Measurements from ENCODE around the gene PTPN3. TPM values are rescaled to one million over a fixed set of nuclear protein-coding genes. Genes with fewer than 3 reads are reported as not detected.
"Not testable (repeated sequence)": the region's sequence is repeated elsewhere in the genome, so short reads cannot be mapped to it uniquely, and the experiment has no call there.

PTPN3 gene
- total and polyA plus RNA-seq, 2 donors from 2014 or later: 33.7 to 40.6 TPM

DNA sequence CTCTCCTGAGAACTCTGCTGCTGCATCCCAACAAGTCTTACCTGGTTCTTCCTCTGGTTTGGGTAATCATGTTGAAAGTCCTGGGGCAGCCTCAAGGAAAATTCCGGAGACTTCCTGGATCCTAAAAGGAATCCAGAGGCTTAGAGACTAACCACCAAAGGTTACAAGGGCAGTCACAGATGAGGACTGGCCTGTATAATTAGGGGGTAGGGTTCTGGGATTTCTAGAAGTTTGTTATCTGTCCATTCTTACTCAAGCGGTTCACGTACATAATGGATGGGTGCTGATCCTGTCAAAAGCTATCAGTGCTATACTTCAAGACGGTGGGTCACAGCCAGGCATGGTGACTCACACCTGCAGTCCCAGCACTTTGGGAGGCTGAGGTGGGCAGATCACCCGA, 125.9 kb downstream of the PTPN3 start:
- no peak for FAIRE-seq
- H3K9me3 ChIP-seq (ENCODE audit: control insufficient read depth in 2 of 3, insufficient read depth in 1 of 3, low read length in 3 of 3): peaks cover 0 to 4% (median 0%) of the 10 kb centered on the region in 3 donors

GRCh38 chr9:109371374-109371773, 126.7 kb downstream of the PTPN3 start:
- Histone ChIP-seq H3K27me3 (ENCODE audit: control insufficient read depth, insufficient read depth, low read length) (no peaks in the 10 kb centered on the region), H3K4me3 (ENCODE audit: low read length in 3 of 3) (no peak overlapping the region), H3K9ac (ENCODE audit: low read length in 3 of 3) (no peak overlapping the region), H3K27ac (ENCODE audit: low read depth in 2 of 2, low read length in 2 of 2) (no peak overlapping the region), H3K36me3 (ENCODE audit: control insufficient read depth in 2 of 3, insufficient read depth in 3 of 3, low read length in 3 of 3) (no peaks in the 10 kb centered on the region), H3K9me3 (ENCODE audit: control insufficient read depth in 2 of 3, insufficient read depth in 1 of 3, low read length in 3 of 3) (peaks cover 0 to 4% (median 0%) of the 10 kb centered on the region in 3 donors), H3K4me1 (ENCODE audit: control insufficient read depth in 2 of 3, insufficient read depth in 2 of 3, low read depth in 1 of 3, low read length in 3 of 3) (peaks cover 0 to 5% (median 0%) of the 10 kb centered on the region in 3 donors)
- no peak for TF ChIP-seq CTCF (IDR thresholded peaks at IDR 0.05; ENCODE audit: borderline replicate concordance, extremely low read depth, insufficient read depth)
- intact Hi-C loops (cut with DNase I): no loop called here
- DNase-seq (no peak), FAIRE-seq (no peak)

More for the DNA sequence above, 125.9 kb downstream of the PTPN3 start:
- intact Hi-C loops (cut with DNase I): no loop called here
- no peaks in the 10 kb centered on the region for H3K36me3 ChIP-seq (ENCODE audit: control insufficient read depth in 2 of 3, insufficient read depth in 3 of 3, low read length in 3 of 3)
- peaks cover 0 to 5% (median 0%) of the 10 kb centered on the region in 3 donors for H3K4me1 ChIP-seq (ENCODE audit: control insufficient read depth in 2 of 3, insufficient read depth in 2 of 3, low read depth in 1 of 3, low read length in 3 of 3)
- no peak for TF ChIP-seq CTCF (IDR thresholded peaks at IDR 0.05; ENCODE audit: borderline replicate concordance, extremely low read depth, insufficient read depth)
- no peak for DNase-seq
- H3K27ac ChIP-seq (ENCODE audit: low read depth in 2 of 2, low read length in 2 of 2): no peak overlapping the region
- H3K4me3 ChIP-seq (ENCODE audit: low read length in 3 of 3): no peak overlapping the region
- no peaks in the 10 kb centered on the region for H3K27me3 ChIP-seq (ENCODE audit: control insufficient read depth, insufficient read depth, low read length)
- H3K9ac ChIP-seq (ENCODE audit: low read length in 3 of 3): no peak overlapping the region

GRCh38 chr9:109369285-109369684, 128.8 kb downstream of the PTPN3 start:
- H3K27me3 ChIP-seq (ENCODE audit: control insufficient read depth, insufficient read depth, low read length): no peaks in the 10 kb centered on the region
- intact Hi-C loops (cut with DNase I): no loop called here
- H3K9ac ChIP-seq (ENCODE audit: low read length in 3 of 3): no peak overlapping the region
- DNase-seq: peak in 2 of 5 donors; percentile 19 to 30
- peak overlapping the region in 1 of 2 donors; percentile 35 for H3K27ac ChIP-seq (ENCODE audit: low read depth in 2 of 2, low read length in 2 of 2)
- peaks cover 0 to 4% (median 0%) of the 10 kb centered on the region in 3 donors for H3K9me3 ChIP-seq (ENCODE audit: control insufficient read depth in 2 of 3, insufficient read depth in 1 of 3, low read length in 3 of 3)
- no peaks in the 10 kb centered on the region for H3K36me3 ChIP-seq (ENCODE audit: control insufficient read depth in 2 of 3, insufficient read depth in 3 of 3, low read length in 3 of 3)
- H3K4me3 ChIP-seq (ENCODE audit: low read length in 3 of 3): no peak overlapping the region
- FAIRE-seq: no peak
- H3K4me1 ChIP-seq (ENCODE audit: control insufficient read depth in 2 of 3, insufficient read depth in 2 of 3, low read depth in 1 of 3, low read length in 3 of 3): peaks cover 0 to 5% (median 0%) of the 10 kb centered on the region in 3 donors
- TF ChIP-seq CTCF (IDR thresholded peaks at IDR 0.05; ENCODE audit: borderline replicate concordance, extremely low read depth, insufficient read depth): no peak

DNA sequence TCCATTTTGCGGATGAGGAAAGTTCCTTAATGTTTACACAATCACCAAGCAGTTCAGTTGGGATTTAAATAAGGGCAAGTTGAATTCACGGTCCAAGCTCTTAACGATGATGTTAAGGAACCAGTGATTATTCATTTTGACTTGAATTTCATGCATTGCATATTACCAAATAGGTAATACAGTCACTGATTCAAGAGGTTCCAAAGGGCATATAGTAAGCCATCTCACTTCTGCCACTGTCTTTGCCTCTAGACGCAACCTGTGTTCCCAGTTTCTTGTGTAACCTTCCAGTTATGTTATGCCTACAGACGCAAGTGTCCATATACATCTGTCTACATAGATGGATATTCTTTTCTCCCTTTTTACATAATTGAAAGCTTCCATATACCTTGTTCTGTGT, 137.3 kb downstream of the PTPN3 start:
- Histone ChIP-seq H3K4me1 (ENCODE audit: control insufficient read depth in 2 of 3, insufficient read depth in 2 of 3, low read depth in 1 of 3, low read length in 3 of 3) (no peaks in the 10 kb centered on the region), H3K9ac (ENCODE audit: low read length in 3 of 3) (no peak overlapping the region), H3K36me3 (ENCODE audit: control insufficient read depth in 2 of 3, insufficient read depth in 3 of 3, low read length in 3 of 3) (no peaks in the 10 kb centered on the region), H3K9me3 (ENCODE audit: control insufficient read depth in 2 of 3, insufficient read depth in 1 of 3, low read length in 3 of 3) (no peaks in the 10 kb centered on the region), H3K27me3 (ENCODE audit: control insufficient read depth, insufficient read depth, low read length) (no peaks in the 10 kb centered on the region), H3K4me3 (ENCODE audit: low read length in 3 of 3) (no peak overlapping the region), H3K27ac (ENCODE audit: low read depth in 2 of 2, low read length in 2 of 2) (no peak overlapping the region)
- TF ChIP-seq CTCF (IDR thresholded peaks at IDR 0.05; ENCODE audit: borderline replicate concordance, extremely low read depth, insufficient read depth): no peak
- intact Hi-C loops (cut with DNase I): no loop called here
- DNase-seq (no peak), FAIRE-seq (no peak)

DNA sequence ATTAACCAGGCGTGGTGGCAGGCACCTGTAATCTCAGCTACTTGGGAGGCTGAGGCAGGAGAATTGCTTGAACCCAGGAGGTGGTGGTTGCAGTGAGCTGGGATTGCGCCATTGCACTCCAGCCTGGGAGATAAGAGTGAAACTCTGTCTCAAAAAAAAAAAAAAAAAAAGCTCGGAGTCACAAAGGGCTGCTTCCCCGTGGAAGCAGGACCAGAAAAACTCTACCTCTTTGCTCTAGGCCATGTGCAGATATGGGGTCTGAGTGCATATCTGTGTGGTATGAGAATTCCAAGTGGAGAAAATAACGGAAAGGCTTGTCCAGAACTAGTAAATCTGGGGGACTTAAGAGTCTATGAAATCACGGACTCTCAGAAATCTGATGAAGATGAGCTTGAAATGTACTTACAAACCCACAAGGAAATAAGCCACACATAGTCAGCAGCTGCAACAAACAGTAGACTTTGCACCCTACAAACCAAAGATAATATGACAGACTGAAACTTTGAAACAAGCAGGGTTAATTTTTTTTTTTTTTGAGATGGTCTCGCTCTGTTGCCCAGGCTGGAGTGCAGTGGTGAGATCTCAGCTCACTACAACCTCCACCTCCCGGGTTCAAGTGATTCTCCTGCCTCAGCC, 139.0 kb downstream of the PTPN3 start:
- H3K4me3 ChIP-seq (ENCODE audit: low read length in 3 of 3); intact Hi-C loops (cut with DNase I); H3K9me3 ChIP-seq (ENCODE audit: control insufficient read depth in 2 of 3, insufficient read depth in 1 of 3, low read length in 3 of 3); H3K27me3 ChIP-seq (ENCODE audit: control insufficient read depth, insufficient read depth, low read length); DNase-seq; FAIRE-seq; H3K36me3 ChIP-seq (ENCODE audit: control insufficient read depth in 2 of 3, insufficient read depth in 3 of 3, low read length in 3 of 3); H3K4me1 ChIP-seq (ENCODE audit: control insufficient read depth in 2 of 3, insufficient read depth in 2 of 3, low read depth in 1 of 3, low read length in 3 of 3); H3K27ac ChIP-seq (ENCODE audit: low read depth in 2 of 2, low read length in 2 of 2); H3K9ac ChIP-seq (ENCODE audit: low read length in 3 of 3): not testable (repeated sequence)
